Fibroblast of skin of right quadriceps (primary cell): ENCODE measurements around the gene HSD11B2.
A peak's percentile ranks its signal among the peaks of the same experiment; 100 is the strongest.

Experiments used
- DNase-seq: peaks from one replicate; pipeline ENCODE4 v3.0.0-alpha.2; 2013

The HSD11B2 gene

DNA sequence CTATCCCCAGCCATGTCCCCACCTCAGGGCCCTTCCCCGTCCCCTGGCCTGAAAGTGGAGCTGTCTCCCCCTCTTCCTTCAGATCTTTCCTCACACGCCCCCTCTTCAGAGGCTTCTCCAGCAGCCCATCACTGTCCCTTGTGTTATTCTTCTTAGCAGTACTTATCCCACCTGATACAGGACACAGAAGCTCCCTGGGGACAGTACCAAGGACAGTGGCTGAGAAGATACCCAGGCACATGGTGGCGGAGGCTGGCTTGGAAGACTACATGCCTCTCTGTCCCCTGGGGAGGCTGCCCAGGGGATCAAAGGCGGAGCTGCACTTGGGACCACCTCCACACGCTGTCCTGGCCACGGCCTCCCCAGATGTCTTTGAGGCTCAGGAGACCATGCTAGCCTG, 23.9 kb downstream of the HSD11B2 start:
- no peak for DNase-seq

- DNase-seq: peak; percentile 14
Observed at GRCh38 chr16:67456391-67457081, 25.6 kb downstream of the HSD11B2 start.

DNA sequence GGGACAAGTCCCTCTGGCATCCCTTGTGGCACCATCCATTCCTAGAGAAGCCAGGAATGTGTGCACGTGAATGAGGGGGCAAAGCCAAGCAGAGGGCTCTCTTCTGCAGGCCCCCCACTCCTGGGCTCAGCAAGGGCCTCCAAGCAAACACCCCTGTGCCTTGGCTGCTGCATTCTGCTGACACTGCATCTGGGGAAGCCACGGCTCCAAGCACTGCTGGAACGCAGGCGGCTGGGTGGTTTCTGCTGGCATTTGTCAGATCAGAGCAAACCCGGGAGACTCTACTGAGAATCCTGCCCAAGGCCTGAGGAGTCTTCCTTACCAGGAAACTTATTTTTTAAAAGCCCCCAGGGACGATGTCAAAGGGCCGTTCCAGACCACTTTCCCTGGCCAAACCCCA, 26.7 kb downstream of the HSD11B2 start:
- DNase-seq: no peak

DNA sequence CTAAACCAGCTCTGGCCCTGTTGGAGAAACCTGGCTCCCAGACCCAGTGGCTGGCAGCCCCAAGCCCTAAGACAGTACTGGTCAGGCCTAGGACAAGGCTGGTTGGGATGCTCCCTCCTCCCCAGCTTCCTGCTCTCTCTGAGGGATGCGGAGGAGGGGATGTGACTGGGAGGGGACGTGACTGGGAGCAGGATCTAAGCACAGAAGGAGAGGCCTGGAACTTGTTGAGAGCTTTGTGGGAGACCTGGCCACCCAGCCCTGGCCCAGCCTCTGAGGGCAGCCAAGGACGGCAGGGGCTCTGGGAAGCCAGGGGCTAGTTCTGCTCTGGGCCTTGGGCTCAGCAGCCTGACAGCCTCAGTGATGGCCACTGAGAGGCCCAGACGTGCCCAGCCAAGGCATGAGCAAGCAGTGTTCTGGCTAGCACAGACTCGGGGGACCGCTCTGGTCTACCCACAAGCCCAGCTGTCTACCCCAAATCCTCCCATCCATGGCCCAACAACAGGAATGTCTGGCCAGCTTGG, 27.3 kb downstream of the HSD11B2 start:
- peak; percentile 41 for DNase-seq

- DNase-seq: no peak
Observed at GRCh38 chr16:67459066-67459860, 28.3 kb downstream of the HSD11B2 start.

DNA sequence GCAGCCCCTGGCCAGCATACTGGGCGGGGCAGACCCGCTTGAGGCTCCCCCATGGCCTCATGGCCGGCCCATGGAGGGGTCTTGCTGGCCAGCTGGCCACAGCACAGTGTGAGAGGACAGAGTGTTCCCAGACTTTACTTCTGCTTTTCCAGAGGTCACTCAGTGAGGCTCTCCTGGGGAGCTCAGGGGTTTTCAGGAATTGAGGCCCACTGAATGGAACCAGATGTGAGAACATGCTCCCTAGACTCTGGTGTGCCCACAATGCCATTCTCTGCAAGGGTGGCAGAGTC, 28.9 kb downstream of the HSD11B2 start:
- DNase-seq: no peak

DNA sequence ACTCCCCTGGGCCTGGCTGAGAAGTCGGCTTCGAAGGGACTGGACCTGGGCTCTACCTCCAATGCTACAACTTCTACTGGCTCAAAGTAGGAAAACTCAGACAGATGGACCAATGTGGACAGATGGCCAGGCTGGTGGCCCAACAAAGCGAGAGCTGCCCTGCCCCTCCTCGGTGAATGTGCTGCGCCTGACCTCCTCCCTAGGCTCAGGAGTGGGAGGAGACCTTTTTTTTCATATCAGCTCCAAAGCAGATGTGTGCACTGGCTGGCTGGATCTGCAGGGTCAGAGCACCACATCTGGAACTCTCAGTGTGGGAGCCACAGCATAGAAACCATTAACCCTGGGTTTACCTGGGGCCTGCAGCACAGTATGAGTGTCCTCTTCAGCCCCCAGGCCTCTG, 29.2 kb downstream of the HSD11B2 start:
- no peak for DNase-seq

- DNase-seq: no peak
Observed at GRCh38 chr16:67460961-67461360, 30.0 kb downstream of the HSD11B2 start.

GRCh38 chr16:67461600-67462278, 30.8 kb downstream of the HSD11B2 start:
- DNase-seq: no peak

- DNase-seq: no peak
Observed at GRCh38 chr16:67462279-67462655, 31.3 kb downstream of the HSD11B2 start.

DNA sequence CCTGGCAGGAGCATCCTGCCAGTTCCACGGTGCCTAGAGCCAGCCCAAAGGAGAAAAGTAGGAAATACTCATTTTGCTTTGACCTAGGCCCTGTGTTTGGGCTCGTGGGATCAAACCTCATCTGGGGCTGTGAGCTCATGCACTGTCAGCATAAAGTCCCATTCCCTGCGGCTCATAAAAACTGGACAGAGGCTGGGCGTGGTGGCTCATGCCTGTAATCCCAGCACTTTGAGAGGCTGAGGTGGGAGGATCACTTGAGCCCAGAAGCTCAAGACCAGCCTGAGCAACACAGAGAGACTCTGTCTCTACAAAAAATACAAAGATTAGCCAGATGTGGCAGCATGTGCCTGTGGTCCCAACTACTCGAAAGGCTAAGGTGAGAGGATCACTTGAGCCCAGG, 32.1 kb downstream of the HSD11B2 start:
- no peak for DNase-seq

DNA sequence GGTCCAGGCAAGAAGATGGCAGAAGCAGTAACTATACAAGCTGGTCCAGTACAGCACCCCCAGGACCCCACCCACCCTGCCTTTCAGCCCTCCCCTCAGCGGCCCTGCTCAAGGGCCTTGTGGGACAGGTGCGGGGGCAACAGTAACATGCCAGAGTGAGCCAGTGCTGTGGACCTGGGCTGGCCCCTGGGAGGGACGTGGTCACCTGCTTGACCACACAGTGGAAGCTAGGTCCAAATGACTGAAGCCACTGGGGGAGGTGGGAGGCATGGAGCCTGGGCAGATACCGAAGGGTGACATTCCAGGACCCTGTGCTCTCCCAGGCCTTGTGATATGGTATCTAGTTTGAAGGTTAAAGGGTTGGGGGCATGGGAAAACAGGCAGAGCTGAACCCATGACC, 32.8 kb downstream of the HSD11B2 start:
- no peak for DNase-seq

- no peak for DNase-seq
Observed at GRCh38 chr16:67464565-67464964, 33.6 kb downstream of the HSD11B2 start.

DNA sequence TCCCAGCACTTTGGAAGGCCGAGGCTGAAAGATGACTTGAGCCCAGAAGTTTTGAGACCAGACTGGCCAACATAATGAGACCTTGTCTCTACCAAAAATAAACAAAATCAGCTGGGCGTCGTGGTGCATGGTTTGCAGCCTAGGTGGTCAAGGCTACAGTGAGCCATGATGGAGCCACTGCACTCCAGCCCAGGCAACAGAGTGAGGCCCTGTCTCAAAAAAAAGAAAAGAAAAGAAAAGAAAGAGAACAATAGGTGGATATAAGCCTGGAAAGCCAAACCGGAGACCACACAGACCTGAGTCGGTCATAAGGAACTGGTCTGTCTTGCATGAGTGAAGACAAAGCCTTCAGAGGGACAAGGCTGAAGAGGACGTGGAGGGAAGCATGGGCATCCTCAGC, 35.7 kb downstream of the HSD11B2 start:
- no peak for DNase-seq

DNA sequence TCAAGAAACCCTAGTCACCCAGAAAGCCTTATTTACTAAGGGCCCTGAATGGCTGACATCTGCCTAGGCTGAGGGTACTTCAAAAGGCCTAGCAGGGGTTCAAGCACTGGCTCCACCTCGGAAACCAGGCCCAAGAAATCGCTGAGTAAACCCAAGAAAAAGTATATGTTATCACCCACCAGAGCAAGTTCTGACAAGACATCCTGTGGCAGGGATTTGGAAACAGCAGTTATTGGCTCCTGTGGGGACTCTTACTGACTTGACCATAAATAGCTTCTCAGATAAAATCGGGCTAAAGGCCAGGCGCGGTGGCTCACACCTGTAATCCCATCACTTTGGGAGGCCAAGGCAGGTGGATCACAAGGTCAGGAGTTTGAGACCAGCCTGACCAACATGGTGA, 37.8 kb downstream of the HSD11B2 start:
- no peak for DNase-seq

- DNase-seq: no peak
Observed at GRCh38 chr16:67470359-67470758, 39.4 kb downstream of the HSD11B2 start.

DNA sequence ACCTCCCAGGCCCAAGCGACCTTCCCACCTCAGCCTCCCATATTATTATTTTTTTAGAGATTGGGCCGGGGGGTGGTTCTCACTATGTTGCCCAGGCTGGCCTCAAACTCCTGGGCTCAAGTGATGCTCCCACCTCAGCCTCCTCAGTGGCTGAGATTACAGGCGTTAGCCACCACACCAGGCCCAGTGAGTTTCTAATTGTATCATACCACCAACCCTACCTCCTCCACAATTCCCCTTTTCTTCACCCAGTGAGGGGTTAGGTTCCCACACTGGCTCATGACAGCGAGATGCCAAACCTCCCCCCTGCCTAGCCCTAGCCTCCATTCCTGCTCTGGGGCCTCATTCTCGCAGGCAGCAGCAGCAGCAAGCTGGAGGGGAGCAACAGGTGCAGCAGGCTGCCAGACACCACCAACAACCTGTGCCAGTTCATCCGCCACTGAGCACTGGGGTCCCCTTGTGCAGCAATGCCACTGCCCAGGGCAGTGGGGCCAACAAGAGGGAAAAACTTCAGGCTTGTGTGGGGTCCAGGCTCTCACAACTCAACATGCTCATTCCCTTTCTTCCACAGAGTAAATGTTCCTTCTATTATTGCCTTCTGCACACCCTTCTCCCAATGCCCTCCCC, 41.0 kb downstream of the HSD11B2 start:
- DNase-seq: no peak

- DNase-seq: no peak
Observed at GRCh38 chr16:67474551-67475455, 43.9 kb downstream of the HSD11B2 start.

DNA sequence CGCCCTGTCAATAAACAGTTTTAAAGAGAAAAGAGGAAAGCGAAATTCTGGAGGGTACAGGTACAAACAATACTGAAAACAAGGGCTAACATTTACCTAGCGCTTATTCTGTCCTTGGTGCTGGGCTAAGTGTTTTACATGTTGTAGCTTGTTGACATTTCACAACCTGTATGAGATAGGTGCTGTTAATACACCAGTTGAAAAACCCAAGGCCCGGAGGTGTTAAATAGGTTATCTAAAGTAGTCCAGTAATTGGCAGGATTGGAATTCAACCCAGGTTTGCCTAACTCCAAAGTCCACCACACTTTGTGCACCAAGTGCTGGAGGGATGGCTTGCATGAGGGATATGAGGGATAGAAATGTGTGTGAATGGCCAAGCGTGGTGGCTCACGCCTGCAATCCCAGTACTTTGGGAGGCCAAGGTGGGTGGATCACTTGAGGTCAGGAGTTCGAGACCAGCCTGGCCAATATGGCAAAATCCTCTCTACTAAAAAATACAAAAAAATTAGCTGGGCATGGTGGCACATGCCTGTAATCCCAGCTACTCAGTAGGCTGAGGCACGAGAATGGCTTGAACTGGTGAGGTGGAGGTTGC, 47.1 kb downstream of the HSD11B2 start:
- no peak for DNase-seq

GRCh38 chr16:67480833-67481560, 50.1 kb downstream of the HSD11B2 start, which contains the start of gene ATP6V0D1:
ATP6V0D1 (minus strand) TSS chr16:67481157; CDS start chr16:67481086, 71 bp downstream.
- DNase-seq: peak; percentile 97
